Measurements from ENCODE around the gene SULF2. TPM values are rescaled to one million over a fixed set of nuclear protein-coding genes. Genes with fewer than 3 reads are reported as not detected.
A peak's percentile ranks its signal among the peaks of the same experiment; 100 is the strongest.

Gene SULF2
- total and polyA plus RNA-seq, 4 donors: 8.1 to 25.4 (median 12.0) TPM

GRCh38 chr20:47748823-47749222 is 36.5 kb downstream of the SULF2 start:
- Histone ChIP-seq H3K27me3 (ENCODE audit: control insufficient read depth in 4 of 4, insufficient read depth in 4 of 4, low read length in 3 of 4) (no peaks in the 10 kb centered on the region), H3K36me3 (ENCODE audit: control insufficient read depth in 4 of 4, insufficient read depth in 3 of 4, low read depth in 1 of 4, low read length in 3 of 4) (no peaks in the 10 kb centered on the region), H3K27ac (ENCODE audit: low read depth in 1 of 2, low read length in 2 of 2) (peak overlapping the region in 1 of 2 donors; percentile 33), H3K9me3 (ENCODE audit: control insufficient read depth in 4 of 4, low read length in 3 of 4) (no peaks in the 10 kb centered on the region), H3K9ac (ENCODE audit: low read depth in 1 of 2, low read length in 2 of 2) (no peak overlapping the region), H3K4me1 (ENCODE audit: control insufficient read depth in 4 of 4, insufficient read depth in 4 of 4, low read length in 3 of 4) (no peaks in the 10 kb centered on the region), H3K4me3 (ENCODE audit: low read depth in 1 of 3, low read length in 3 of 3) (no peak overlapping the region)
- TF ChIP-seq FOXA2 (IDR thresholded peaks at IDR 0.05): no peak
- no peak for TF ChIP-seq RXRA (IDR thresholded peaks at IDR 0.05)
- TF ChIP-seq HNF4G (IDR thresholded peaks at IDR 0.05): no peak
- WGBS: 72% methylated on average over 5 of the region's 5 CpGs
- no peak for DNase-seq (ENCODE audit: low spot score)

GRCh38 chr20:47748069-47748468 is 37.2 kb downstream of the SULF2 start:
- H3K36me3 ChIP-seq (ENCODE audit: control insufficient read depth in 4 of 4, insufficient read depth in 3 of 4, low read depth in 1 of 4, low read length in 3 of 4): no peaks in the 10 kb centered on the region
- DNase-seq (ENCODE audit: low spot score): no peak
- no peaks in the 10 kb centered on the region for H3K27me3 ChIP-seq (ENCODE audit: control insufficient read depth in 4 of 4, insufficient read depth in 4 of 4, low read length in 3 of 4)
- H3K4me1 ChIP-seq (ENCODE audit: control insufficient read depth in 4 of 4, insufficient read depth in 4 of 4, low read length in 3 of 4): no peaks in the 10 kb centered on the region
- TF ChIP-seq FOXA1 (IDR thresholded peaks at IDR 0.05): no peak
- no peak for TF ChIP-seq YY1 (IDR thresholded peaks at IDR 0.05)
- no peak for TF ChIP-seq HNF4A (conservative IDR thresholded peaks at IDR 0.05)
- TF ChIP-seq MAX (IDR thresholded peaks at IDR 0.05): no peak
- no peak for TF ChIP-seq NR2F2 (IDR thresholded peaks at IDR 0.05)
- TF ChIP-seq GABPA (IDR thresholded peaks at IDR 0.05 in 1 of 2, conservative IDR thresholded peaks at IDR 0.05 in 1 of 2): no peak
- no peak for TF ChIP-seq CTCF (IDR thresholded peaks at IDR 0.05; ENCODE audit: low read depth, low read length, missing input control)
- no peaks in the 10 kb centered on the region for H3K9me3 ChIP-seq (ENCODE audit: control insufficient read depth in 4 of 4, low read length in 3 of 4)
- no peak overlapping the region for H3K9ac ChIP-seq (ENCODE audit: low read depth in 1 of 2, low read length in 2 of 2)
- H3K4me3 ChIP-seq (ENCODE audit: low read depth in 1 of 3, low read length in 3 of 3): no peak overlapping the region
- no peak overlapping the region for H3K27ac ChIP-seq (ENCODE audit: low read depth in 1 of 2, low read length in 2 of 2)
- 93% methylated on average over 6 of the region's 6 CpGs for WGBS

GRCh38 chr20:47747669-47748031 is 37.6 kb downstream of the SULF2 start:
- TF ChIP-seq NR2F2 (IDR thresholded peaks at IDR 0.05) (no peak), YY1 (IDR thresholded peaks at IDR 0.05) (no peak), ZBTB33 (IDR thresholded peaks at IDR 0.05) (no peak), HNF4G (IDR thresholded peaks at IDR 0.05) (no peak), RAD21 (IDR thresholded peaks at IDR 0.05) (no peak), JUND (IDR thresholded peaks at IDR 0.05) (no peak), CTCF (IDR thresholded peaks at IDR 0.05; ENCODE audit: low read depth, low read length, missing input control) (no peak), HNF4A (conservative IDR thresholded peaks at IDR 0.05) (no peak), FOXA1 (IDR thresholded peaks at IDR 0.05) (no peak), TAF1 (conservative IDR thresholded peaks at IDR 0.05) (no peak), RXRA (IDR thresholded peaks at IDR 0.05) (no peak), GABPA (IDR thresholded peaks at IDR 0.05 in 1 of 2, conservative IDR thresholded peaks at IDR 0.05 in 1 of 2) (no peak)
- no peaks in the 10 kb centered on the region for H3K27me3 ChIP-seq (ENCODE audit: control insufficient read depth in 4 of 4, insufficient read depth in 4 of 4, low read length in 3 of 4)
- no peak overlapping the region for H3K4me3 ChIP-seq (ENCODE audit: low read depth in 1 of 3, low read length in 3 of 3)
- DNase-seq (ENCODE audit: low spot score): no peak
- H3K27ac ChIP-seq (ENCODE audit: low read depth in 1 of 2, low read length in 2 of 2): no peak overlapping the region
- H3K36me3 ChIP-seq (ENCODE audit: control insufficient read depth in 4 of 4, insufficient read depth in 3 of 4, low read depth in 1 of 4, low read length in 3 of 4): no peaks in the 10 kb centered on the region
- H3K4me1 ChIP-seq (ENCODE audit: control insufficient read depth in 4 of 4, insufficient read depth in 4 of 4, low read length in 3 of 4): no peaks in the 10 kb centered on the region
- no peak overlapping the region for H3K9ac ChIP-seq (ENCODE audit: low read depth in 1 of 2, low read length in 2 of 2)
- WGBS: 95% methylated on average over 10 of the region's 10 CpGs
- no peaks in the 10 kb centered on the region for H3K9me3 ChIP-seq (ENCODE audit: control insufficient read depth in 4 of 4, low read length in 3 of 4)
